IPS-NIHi7 (cell line): ENCODE data around the gene BLOC1S6.
"Not testable (repeated sequence)": the region's sequence is repeated elsewhere in the genome, so short reads cannot be mapped to it uniquely, and the experiment has no call there.

ENCODE experiments used
- DNase-seq: peaks from one replicate; pipeline ENCODE4 v3.0.0; 2012; ENCODE audit warnings: mixed read lengths; ENCODE audit errors: extremely low spot score

BLOC1S6 gene

GRCh38 chr15:45641374-45641781 is 54.2 kb downstream of the BLOC1S6 start:
- DNase-seq = no peak

- DNase-seq = no peak
Measured at GRCh38 chr15:45641999-45642932, 55.1 kb downstream of the BLOC1S6 start.

- DNase-seq = no peak
Measured at GRCh38 chr15:45644437-45644836, 57.3 kb downstream of the BLOC1S6 start.

- DNase-seq = no peak
Measured at GRCh38 chr15:45645026-45645980, 58.1 kb downstream of the BLOC1S6 start.

- no peak for DNase-seq
Measured at GRCh38 chr15:45646220-45646619, 59.0 kb downstream of the BLOC1S6 start.

GRCh38 chr15:45647828-45648227 is 60.6 kb downstream of the BLOC1S6 start:
- DNase-seq = no peak

- DNase-seq = no peak
Measured at GRCh38 chr15:45648521-45649200, 61.5 kb downstream of the BLOC1S6 start.

- DNase-seq = not testable (repeated sequence)
Measured at GRCh38 chr15:45650007-45650406, 62.8 kb downstream of the BLOC1S6 start.

GRCh38 chr15:45650889-45651525 is 63.8 kb downstream of the BLOC1S6 start:
- DNase-seq = no peak

GRCh38 chr15:45653702-45654424 is 66.7 kb downstream of the BLOC1S6 start:
- DNase-seq = no peak

GRCh38 chr15:45654749-45655148 is 67.6 kb downstream of the BLOC1S6 start:
- DNase-seq = no peak

- DNase-seq = no peak
Measured at GRCh38 chr15:45657254-45657653, 70.1 kb downstream of the BLOC1S6 start.

- no peak for DNase-seq
Measured at GRCh38 chr15:45657764-45658545, 70.8 kb downstream of the BLOC1S6 start.
